Activated effector memory CD4-positive, alpha-beta T cell treated with Interleukin-2 at 50 U/mL for 16 hours (primary cell): Measurements from ENCODE around the gene CD68.
A peak's percentile ranks its signal among the peaks of the same experiment; 100 is the strongest.

Experiments
- DNase-seq: peaks from one replicate; pipeline ENCODE4 v3.0.0-alpha.2; 2020

Gene CD68

GRCh38 chr17:7559320-7560171 is 19.9 kb upstream of the CD68 start:
- no peak for DNase-seq

- DNase-seq = no peak
Observed at GRCh38 chr17:7560172-7561027, 19.0 kb upstream of the CD68 start.

GRCh38 chr17:7561028-7561575 is 18.3 kb upstream of the CD68 start:
- DNase-seq = peak; percentile 75

- DNase-seq = peak; percentile 85
Observed at GRCh38 chr17:7561589-7562207, 17.7 kb upstream of the CD68 start, which contains the start of gene SENP3. Gene SENP3, plus strand, starts transcription at chr17:7561919. Its CDS starts 1,158 bp downstream, at chr17:7563077.

GRCh38 chr17:7562208-7562605 is 17.2 kb upstream of the CD68 start:
- DNase-seq = no peak

GRCh38 chr17:7563115-7563869 is 16.1 kb upstream of the CD68 start:
- no peak for DNase-seq

GRCh38 chr17:7569571-7569970 is 9.9 kb upstream of the CD68 start:
- no peak for DNase-seq

GRCh38 chr17:7570351-7570750 is 9.1 kb upstream of the CD68 start:
- no peak for DNase-seq

GRCh38 chr17:7572338-7572587 is 7.2 kb upstream of the CD68 start:
- no peak for DNase-seq

- peak; percentile 100 for DNase-seq
Observed at GRCh38 chr17:7572588-7573323, 6.7 kb upstream of the CD68 start.

GRCh38 chr17:7573324-7574080 is 5.9 kb upstream of the CD68 start:
- DNase-seq = peak; percentile 88

- no peak for DNase-seq
Observed at GRCh38 chr17:7574176-7574953, 5.1 kb upstream of the CD68 start.

- no peak for DNase-seq
Observed at GRCh38 chr17:7575481-7575883, 4.0 kb upstream of the CD68 start.

GRCh38 chr17:7575959-7576358 is 3.5 kb upstream of the CD68 start:
- no peak for DNase-seq

GRCh38 chr17:7576432-7576937 is 3.0 kb upstream of the CD68 start:
- DNase-seq = no peak

GRCh38 chr17:7577327-7578199 is 1.9 kb upstream of the CD68 start:
- no peak for DNase-seq

GRCh38 chr17:7579834-7580603 is 581 bp downstream of the CD68 start:
- DNase-seq = no peak
